Hepatocyte (in vitro differentiated cells): ENCODE measurements around the gene TUBB1.

Source experiments
- EZH2 ChIP-seq: fragments of 200-600 bp; sonication (generic); IDR thresholded peaks from 2 replicates; pipeline ENCODE4 v1.6.1; 2016; ENCODE audit warnings: antibody characterized with exemption, mild to moderate bottlenecking, borderline replicate concordance
- TF ChIP-seq, protein P1 (sequence below): fragments of 200-600 bp; sonication (generic); IDR thresholded peaks from 2 replicates; pipeline ENCODE4 v1.5.1; 2016; ENCODE audit warnings: antibody characterized with exemption, mild to moderate bottlenecking; ENCODE audit not compliant: poor library complexity

- TF ChIP-seq, protein P1, sequence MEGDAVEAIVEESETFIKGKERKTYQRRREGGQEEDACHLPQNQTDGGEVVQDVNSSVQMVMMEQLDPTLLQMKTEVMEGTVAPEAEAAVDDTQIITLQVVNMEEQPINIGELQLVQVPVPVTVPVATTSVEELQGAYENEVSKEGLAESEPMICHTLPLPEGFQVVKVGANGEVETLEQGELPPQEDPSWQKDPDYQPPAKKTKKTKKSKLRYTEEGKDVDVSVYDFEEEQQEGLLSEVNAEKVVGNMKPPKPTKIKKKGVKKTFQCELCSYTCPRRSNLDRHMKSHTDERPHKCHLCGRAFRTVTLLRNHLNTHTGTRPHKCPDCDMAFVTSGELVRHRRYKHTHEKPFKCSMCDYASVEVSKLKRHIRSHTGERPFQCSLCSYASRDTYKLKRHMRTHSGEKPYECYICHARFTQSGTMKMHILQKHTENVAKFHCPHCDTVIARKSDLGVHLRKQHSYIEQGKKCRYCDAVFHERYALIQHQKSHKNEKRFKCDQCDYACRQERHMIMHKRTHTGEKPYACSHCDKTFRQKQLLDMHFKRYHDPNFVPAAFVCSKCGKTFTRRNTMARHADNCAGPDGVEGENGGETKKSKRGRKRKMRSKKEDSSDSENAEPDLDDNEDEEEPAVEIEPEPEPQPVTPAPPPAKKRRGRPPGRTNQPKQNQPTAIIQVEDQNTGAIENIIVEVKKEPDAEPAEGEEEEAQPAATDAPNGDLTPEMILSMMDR, result no peak
- TF ChIP-seq EZH2, result no peak
Observed at GRCh38 chr20:59015411-59015810, 3.8 kb upstream of the TUBB1 start.
